Measurements from ENCODE around the gene FECH.

The FECH gene

DNA sequence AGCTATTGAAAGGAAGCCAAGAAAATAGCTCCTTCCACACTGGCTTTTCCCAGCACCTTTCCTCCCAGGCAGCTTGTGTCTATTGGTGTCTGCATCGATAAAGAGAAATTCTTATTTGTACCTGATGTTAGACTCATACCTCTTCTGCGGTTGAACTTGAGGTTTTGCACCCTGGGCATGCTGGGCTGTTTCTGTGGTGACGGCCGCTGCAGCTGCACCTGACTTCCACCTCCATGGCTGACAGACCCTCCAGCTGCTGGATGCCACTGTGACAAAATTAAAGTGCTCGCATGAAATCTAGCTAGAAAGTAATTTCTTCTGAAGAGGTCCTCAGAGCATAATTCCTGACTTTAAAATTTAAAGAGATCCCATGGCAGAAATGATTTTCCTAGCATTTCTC is 6.6 kb downstream of the FECH start:
- no peak for DNase-seq

DNA sequence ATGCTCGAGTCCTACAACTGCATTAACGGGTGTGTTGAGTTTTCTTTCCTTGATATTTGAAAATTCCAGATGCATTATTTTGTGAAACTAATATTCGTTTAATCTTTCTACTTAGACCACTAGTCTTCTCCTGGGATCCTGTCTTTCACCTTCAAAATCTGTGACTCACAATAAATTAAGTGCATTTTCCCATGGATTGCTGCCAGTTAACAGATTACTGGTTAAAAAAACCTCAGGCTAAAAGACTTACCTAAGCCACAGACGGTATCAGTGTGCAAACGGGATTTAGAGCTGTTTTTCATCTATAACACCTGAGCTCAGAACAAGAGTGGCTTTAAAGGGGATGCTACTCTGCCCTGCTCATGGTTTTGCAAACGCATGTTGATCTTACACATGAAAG is 10.2 kb downstream of the FECH start:
- no peak for DNase-seq

DNA sequence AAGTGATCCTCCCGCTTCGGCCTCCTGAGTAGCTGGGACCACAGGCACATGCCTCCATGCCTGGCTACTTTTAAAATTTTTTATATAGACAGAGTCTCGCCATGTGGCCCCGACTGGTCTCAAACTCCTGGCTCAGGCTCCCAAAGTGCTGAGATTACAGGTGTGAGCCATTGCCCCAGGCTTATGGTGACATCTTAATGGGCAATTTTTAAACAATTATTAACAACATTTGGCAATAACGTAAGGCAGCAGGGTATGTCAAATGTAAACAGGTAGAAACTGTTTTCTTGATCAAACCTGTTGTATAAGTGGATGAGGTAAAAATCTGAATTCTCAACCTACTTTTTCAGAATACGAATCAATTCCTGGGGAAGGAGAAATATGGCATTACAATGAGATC is 11.0 kb downstream of the FECH start:
- DNase-seq: no peak

DNA sequence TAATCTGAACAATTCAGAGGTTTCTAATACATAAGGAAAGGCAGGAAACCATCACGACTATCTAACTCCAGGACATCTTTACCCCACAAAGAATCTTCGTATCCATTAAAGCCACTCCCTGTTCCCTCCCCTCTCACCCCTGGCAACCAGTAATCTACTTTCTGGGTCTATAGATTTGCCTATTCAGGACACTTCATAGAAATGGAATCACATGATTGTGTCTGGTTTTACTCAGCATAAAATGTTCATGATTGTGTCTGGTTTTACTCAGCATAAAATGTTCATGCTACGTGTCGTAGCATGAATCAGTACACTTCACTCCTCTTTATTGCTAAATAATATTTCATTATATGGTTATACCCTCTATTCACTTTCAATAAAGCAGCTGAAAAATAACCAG is 11.6 kb downstream of the FECH start:
- DNase-seq: no peak

DNA sequence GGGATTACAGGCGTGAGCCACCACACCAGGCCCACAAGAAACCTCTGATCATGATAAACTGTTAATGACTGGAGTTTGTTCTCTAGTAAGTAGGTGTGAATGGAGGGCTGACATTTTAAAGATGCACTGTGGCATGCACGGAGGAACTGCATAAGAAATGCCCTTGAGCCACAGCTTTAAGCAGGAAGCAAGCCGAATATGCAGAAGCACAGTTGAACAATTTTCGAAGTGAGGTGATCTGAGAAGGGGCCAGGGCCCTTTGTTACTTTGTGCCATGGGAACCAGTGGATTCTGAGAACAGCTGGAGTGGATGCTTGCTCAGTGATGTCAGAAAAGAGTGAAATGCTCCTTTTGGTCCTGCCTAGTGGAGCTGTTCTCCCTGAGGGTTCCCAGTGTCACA is 16.3 kb downstream of the FECH start:
- no peak for DNase-seq

DNA sequence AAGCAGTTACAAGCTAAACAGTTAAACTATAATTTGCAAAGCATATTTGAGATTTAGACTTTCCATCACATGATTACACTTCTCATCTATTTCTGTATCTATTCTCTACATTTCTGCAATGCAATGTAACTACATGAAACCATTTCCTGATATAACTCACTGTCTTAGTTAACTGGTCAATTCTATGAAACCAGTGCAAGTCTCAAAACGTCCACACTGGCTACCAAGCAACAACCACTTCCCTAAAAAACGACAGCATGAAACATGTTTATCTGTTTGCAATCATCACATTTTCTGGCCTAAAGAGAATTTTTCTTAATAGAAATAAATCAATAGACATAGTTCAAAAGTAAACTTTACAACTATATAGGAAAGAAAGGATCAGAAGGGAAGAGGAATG is 17.4 kb downstream of the FECH start:
- DNase-seq: no peak

DNA sequence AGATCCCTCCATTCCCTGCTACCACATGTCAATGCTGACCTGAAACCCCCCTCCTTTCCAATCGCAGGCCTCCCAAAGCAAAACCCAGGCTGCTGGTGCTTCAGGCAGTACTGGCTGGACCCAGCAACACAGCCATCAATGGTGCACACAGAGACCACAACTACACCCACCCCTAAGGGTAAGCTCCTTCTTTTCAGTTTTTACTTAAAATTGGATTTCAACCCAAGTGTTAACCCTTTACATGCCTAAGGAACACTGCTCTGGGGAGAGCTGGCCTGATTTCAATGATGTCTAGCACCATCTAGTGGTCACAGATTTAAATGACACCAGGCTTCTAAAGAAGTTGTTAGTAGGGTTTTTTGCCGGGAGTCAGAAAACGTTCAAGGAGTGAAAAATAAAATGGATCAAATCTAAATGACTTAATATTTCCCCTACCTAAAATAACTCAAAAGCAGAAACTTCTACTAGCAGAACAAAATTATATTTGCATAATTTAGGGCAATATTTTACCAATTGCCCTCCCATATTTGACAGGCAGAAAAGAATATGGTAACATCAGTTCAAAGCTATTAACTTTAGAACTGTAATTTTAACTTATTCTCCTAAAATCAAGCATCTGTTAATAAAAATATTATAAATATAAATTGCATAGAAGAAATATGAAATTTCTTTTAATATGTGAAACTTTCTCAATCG is 24.6 kb downstream of the FECH start:
- DNase-seq: peak; percentile 86 to 90

DNA sequence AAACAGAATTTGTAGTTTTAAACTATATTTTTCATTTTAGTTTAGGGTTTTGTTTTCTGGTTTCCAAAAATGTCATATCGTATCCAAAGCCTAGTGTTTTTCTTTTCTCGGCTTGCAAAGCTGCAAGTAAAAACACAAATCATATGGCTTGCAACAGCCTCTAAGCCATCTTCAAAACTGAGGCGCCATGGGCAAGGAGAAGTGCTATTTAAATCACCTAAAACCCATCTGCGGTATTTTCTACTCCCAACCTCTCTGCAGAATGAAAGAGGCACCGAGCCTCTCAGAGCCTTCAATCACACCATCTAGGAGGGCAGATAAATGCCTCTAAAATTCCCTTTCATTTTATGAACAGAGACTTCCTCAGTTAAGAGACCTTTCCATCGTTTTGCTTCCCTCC is 25.2 kb downstream of the FECH start:
- DNase-seq: peak in 1 of 2 experiments; percentile 76

DNA sequence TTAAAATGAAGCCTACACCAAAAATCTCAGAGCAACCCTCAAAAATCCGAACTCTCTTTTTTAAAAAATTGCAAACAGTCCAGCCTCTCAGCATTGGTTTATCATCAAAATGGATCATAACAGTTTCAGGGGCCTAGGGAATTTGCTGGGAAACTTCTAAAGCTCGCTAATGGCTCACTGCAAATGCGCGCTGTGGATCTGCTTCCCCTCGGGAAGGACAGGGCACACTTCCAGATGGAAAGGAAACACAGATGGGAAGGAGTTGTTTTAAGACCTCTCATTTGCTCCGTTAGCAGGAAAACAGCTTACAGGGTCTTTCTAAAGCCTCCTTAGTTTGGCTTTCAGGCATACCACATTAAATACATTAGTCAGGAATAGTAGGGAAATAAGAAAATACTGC is 27.2 kb downstream of the FECH start:
- DNase-seq: peak in 1 of 2 experiments; percentile 53

DNA sequence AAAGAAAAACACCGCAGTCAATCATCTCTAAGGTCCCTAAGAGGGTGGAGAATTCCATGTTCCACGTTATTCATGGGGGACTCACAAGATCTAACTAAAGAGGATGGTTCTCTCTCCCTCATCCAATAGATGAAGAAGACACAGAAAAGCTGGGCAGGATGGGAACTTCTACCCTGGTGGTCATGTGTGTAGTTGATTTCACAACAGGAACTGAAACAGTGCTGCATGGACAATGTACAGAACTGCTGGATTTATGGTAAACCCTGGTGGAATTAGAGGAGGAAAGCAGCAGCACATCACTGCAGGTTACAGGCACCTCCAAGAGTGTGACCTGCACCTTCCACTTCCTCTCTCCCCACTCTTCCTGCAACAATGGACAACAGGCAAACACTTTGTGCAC is 31.4 kb downstream of the FECH start:
- DNase-seq: no peak

DNA sequence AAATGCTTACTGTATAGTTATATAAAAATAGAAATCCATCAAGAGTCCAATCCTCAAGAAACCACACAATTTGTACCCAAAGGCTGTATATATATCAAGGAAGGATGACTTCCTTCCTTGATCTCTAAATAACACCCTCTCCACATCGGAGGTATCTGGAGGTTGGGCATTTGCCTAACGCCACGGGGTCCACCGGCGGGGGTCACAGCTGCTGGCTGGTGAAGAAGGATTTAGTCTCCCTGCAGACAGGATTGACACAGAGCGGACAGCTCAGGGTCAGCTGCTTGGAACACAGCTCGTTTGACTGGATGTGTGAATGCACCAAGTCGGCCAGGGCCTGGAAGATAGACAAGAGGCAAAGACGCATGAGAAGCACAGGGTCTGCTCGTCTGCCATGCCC is 36.0 kb downstream of the FECH start:
- DNase-seq: no peak

DNA sequence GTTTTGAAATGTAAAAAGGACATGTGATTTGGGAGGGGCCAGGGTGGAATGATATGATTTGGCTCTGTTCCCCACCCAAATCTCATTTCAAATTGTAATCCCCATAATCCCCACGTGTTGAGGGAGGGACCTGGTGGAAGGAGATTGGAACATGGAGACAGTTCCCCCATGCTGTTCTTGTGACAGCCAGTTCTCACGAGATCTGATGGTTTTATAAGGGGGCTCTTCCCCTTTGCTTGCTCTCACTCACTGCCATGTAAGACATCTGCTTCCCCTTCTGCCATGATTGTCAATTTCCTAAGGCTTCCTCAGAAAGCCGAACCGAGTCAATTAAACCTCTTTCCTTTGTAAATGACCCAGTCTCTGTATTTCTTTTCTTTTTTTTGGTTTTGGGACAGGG is 39.2 kb downstream of the FECH start:
- DNase-seq: no peak

DNA sequence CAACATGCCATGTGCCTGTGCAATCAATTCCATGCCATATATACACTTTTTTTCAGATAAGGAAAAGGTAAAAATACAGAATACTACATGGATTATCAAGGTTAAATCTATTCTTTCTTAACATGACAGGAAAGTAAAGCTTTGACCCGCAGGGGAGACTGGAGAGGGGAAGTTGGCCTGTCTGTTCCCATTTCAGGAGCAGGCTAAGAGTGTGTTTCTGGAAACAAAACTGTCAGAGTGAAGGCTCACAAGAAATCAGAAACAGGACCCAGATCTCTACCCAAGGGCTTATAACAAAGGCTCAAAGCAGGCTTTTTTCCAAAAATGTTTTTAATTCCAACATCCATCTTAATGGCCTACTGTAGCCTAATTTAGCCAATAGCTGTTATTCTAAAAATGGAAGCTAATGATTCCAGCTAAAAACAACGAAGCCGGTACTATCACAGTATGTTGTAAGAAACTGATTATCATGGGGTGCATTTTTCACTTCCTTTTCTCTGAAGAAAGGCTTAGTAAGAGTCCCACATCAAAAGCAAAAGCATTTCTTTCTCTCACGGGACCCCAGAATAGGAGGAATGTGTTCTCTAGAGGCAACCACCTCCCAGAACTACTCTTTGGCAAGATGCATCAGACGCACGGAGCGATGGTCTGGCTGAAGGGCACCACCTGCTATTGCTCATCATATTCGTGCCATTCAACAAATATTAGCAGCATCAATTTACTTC is 41.4 kb downstream of the FECH start:
- no peak for DNase-seq

DNA sequence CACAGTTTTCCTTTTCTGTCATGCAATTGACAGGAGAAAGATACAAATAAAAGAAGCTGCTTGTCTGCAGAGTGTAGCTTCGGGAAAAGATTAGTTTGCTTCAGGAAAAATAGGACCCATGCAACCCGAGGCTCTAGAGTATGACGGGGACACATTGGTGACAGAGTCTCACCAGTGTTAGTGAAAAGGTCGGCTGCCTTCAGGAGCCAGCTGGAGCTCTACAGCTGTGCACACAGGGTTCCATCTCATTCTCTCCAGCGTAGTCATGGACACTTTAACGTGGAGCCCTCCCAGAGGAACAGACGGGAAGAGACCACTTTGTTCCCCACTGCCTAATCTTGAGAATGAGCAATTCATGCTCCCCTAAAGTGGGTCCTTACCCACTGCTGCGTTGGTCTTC is 42.9 kb downstream of the FECH start:
- DNase-seq: peak; percentile 50 to 83

DNA sequence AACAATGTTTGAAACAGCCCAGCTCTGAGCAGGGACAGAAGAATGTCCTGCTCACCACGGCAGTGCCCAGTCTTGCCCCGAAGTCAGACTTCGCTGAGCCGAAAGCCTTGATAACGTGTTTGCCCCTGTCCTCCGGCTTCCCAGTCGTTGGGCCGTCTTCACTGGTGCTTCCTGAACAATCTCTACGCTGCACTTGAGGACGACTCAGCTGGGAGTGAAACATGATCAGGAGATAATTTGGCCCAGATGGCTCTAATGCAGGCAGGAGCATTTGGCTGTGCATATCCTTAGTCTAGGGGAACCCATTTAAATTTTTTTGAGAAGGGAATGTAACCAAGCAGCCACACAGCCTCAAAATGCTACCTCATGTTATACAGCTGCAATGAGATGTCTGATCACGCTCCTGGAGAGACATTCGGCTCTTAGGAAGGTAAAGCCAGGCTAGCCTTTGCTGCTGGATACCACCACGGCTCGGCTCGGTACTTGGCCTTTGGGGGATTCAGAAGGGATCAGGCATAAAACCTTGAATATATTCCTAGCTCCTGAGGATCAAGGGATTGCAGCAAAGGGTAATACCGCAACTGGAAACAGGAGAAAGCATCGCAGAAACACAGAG is 43.6 kb downstream of the FECH start:
- peak; percentile 90 to 95 for DNase-seq

DNA sequence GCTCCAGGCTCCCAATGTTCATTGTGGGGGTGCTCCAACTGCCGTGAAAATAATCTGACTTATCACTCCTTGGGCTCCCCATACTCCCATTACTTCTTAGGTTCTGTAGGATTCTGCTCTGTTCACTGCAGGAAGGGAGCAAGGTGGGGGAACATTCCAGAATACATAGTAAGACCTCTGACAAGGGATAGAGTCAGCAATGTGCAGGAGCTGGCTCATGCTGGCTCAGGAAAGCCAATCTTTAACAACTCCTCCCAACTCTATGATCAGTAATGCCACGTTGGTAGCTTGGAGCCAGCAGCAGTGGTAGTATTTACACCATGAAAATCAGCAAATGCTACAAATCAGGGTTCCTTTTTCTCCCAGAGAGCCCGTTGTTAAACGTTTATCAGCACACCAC is 44.4 kb downstream of the FECH start:
- no peak for DNase-seq

DNA sequence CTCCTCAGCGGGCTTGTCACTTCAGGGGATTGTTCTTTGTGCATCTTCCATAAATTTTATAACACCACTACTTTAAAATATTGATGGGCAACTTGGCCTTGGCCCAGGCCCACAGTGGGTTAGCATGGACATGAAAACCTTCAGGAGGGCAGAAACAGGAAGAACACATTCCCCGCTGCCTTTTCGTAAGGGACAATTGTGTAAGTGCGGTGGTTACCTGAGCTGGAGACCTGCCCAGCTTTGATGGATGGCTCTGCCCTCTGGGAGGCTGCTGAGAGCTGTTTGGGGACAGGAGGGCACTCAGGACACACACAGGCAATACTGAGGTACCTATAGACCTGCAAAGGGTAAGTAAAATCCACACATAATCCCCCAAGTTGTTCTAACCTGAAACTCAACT is 46.8 kb downstream of the FECH start:
- DNase-seq: no peak

DNA sequence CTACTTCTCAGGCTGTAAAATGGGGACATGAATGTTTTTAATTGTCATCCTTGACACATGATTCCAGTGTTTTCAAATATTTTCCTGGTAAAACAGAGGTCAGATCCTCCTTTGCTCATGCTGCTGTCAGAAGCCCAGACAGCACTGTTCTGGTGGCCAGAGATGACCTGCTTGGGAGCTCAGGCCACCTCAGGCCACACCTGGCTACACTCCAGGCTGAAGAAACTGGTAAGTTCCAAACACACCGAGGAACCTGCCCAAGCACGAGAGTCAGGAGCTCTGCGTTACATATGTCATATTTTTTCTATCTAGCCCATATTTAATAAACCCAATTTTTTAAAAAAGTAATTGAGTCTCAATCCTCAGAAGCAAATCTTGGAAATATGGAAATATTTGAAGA is 47.9 kb downstream of the FECH start:
- DNase-seq: no peak

DNA sequence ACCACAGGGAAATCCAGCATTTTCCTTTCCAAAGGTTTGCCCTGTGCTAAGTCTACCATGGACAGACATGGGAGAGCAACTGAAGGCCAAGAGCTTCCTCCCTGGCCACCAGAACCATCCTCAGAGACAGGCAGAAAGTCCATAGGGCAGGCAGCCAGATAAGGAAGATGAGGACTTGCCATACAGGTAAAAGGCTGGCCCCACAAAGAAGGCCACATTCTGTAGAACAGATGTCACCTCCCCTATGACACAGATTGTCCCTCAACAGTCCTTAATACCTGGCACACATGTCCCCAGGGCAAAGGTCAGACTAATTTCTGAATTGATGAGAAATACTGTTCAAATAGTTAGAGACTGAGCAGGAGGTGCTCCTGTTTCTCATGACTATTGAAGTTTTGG is 52.0 kb downstream of the FECH start:
- peak in 1 of 2 experiments; percentile 36 for DNase-seq

DNA sequence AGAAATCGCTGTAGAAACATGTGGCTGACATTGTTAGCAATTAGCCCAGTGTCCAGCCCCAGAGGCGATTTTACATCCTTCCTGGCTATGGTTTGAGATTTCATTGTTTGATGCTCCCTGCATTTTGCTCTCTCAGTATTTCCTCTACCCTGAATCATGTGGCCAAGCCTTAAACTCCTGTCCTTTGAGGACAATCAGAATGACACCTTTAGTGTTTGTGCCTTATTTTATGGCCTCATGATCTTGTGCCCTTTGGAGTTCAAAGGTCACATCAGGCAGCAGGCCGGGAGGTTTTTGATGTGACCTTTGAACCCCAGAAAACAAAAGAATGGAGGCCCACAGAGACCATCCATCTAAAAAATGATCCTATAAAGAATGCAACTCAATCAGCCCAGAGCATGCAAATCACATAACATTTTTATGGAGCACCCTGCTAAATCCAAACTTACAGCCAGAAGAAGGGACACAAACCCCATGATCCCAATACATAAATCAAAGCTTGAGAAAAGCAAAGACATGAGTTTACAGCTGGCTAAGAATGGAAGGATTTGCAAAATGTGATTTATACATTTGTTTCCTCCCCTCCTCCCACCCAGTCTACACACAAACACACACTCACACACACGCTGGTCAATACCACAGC is 52.5 kb downstream of the FECH start:
- DNase-seq: no peak

DNA sequence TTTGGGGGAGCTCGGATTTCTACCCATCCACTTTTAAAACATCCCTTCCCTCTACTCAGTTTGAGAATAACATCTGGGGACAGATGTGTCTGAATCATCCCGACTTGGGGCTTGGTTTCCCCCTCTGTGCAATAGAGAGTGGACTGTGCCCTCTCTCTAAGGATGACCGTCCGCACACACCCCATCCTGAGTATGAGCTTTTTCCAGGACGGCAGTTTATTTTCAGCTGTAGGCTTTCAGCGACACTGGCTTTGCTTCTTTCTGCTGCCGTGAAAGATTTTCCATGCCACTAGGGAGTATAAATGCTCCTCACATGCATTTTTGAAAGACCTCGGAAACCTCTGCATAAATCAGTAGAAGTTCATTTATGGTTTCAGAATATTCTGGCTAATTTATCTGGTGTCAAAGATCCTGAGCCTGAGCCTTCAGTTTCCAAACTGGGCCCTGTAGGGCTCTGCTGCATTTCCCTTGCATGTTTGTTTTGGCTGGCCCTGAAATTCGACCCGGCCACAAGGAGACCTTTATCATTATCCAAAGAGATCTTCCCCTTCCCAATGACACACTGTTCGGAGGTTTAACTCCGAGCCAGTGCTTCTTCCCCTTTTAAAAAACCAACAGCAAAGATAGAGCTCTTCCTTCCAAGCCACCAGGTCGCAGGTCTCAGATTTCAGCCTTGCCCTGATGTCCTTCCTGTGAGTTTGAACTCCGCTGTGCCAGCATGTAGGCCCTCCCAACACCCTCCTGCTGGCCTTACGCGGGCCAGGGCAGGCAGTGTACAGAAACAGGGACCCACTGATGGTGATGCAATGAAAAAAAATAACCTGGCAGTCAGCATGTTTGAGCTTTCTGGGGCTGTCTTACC is 53.3 kb downstream of the FECH start:
- no peak for DNase-seq

DNA sequence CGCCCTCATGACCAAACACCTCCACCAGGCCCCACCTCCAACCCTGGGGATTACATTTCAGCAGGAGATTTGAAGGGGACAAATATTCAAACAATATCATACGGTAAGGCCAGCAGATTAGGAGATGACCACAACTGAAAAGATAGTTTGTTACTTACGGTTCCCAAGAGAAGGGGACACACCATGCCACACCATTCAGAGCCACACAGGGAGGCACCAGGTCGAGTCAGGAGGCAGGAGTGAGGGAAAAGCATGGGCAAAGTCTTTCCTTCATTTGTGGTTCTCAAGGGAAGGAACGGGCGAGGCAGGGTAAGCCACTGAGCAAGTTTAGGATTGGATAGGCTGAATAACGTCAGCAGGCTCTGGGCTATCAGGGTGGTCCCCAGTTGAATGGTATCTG is 57.4 kb downstream of the FECH start:
- DNase-seq: no peak
